Testis (tissue), 3 donors: ENCODE measurements around the gene BTN3A1. TPM values are rescaled to one million over a fixed set of nuclear protein-coding genes. Genes with fewer than 3 reads are reported as not detected.
"Not testable (repeated sequence)": the region's sequence is repeated elsewhere in the genome, so short reads cannot be mapped to it uniquely, and the experiment has no call there.

ENCODE experiments used
- DNase-seq: peaks from one replicate; pipeline ENCODE4 v3.0.0-alpha.2; 2019
- H3K27ac ChIP-seq, 2 donors: fragments of 200-600 bp; sonication (generic); one replicate each; pipeline ENCODE4 v1.5.1; 2019
- H3K27me3 ChIP-seq: fragments of 200-600 bp; sonication (generic); one replicate; pipeline ENCODE4 v1.5.1; 2019
- H3K36me3 ChIP-seq: fragments of 200-600 bp; sonication (generic); one replicate; pipeline ENCODE4 v1.5.1; 2017; ENCODE audit warnings: low read depth; ENCODE audit errors: missing control alignments
- H3K4me1 ChIP-seq: fragments of 200-600 bp; sonication (generic); one replicate; pipeline ENCODE4 v1.5.1; 2019
- H3K4me3 ChIP-seq, 2 donors: fragments of 200-600 bp; sonication (generic); one replicate each; pipeline ENCODE4 v1.5.1; 2017 to 2019
- H3K9me3 ChIP-seq: fragments of 200-600 bp; sonication (generic); one replicate; pipeline ENCODE4 v1.5.1; 2017
- POLR2A ChIP-seq: fragments of 450-650 bp; IDR thresholded peaks from one replicate; pipeline ENCODE4 v1.6.1; 2017; ENCODE audit warnings: antibody characterized with exemption, mild to moderate bottlenecking, moderate library complexity
- WGBS, 2 donors: methylation state at CpG; one replicate each; pipeline ENCODE4 v1.1.5; 2018; 5-methylcytosine and 5-hydroxymethylcytosine counted together
- intact Hi-C: fragments of 100-400 bp; cut with DNase I; formaldehyde crosslinking; loops from one replicate; pipeline ENCODE4 v1.15.1; 2023; ENCODE audit warnings: low total_unique reads
- polyA plus RNA-seq: library from polyadenylated mRNA; stranded (reverse); fragments of 350-450 nt; fragmentation: Illumina TruSeq; extraction: RNeasy Lipid Tissue Mini Kit (QIAGEN cat#74804); gene quantifications from one replicate; pipeline ENCODE4 v1.2.3, GENCODE V29; 2014; ENCODE audit warnings: low read depth, low replicate concordance; ENCODE audit not compliant: insufficient read depth
- total RNA-seq, 2 donors: library from RNA; depleted of rRNA; stranded (reverse); fragments of >200 nt; gene quantifications; one replicate each; pipeline ENCODE4 v1.2.3, GENCODE V29; 2016
- TF ChIP-seq, protein P1 (sequence below), 3 experiments: fragments of 450-650 bp in 2 of 3; fragments of 200-600 bp in 1 of 3; sonication (generic) in 1 of 3; IDR thresholded peaks; one replicate each; pipeline ENCODE4 v1.5.1; 2016 to 2019; ENCODE audit warnings: antibody characterized with exemption in 3 of 3, mild to moderate bottlenecking in 2 of 3, moderate library complexity in 1 of 3

The BTN3A1 gene
- total and polyA plus RNA-seq, 3 donors from 2014 or later = 10.6 to 15.9 (median 14.7) TPM

- TF ChIP-seq, protein P1, sequence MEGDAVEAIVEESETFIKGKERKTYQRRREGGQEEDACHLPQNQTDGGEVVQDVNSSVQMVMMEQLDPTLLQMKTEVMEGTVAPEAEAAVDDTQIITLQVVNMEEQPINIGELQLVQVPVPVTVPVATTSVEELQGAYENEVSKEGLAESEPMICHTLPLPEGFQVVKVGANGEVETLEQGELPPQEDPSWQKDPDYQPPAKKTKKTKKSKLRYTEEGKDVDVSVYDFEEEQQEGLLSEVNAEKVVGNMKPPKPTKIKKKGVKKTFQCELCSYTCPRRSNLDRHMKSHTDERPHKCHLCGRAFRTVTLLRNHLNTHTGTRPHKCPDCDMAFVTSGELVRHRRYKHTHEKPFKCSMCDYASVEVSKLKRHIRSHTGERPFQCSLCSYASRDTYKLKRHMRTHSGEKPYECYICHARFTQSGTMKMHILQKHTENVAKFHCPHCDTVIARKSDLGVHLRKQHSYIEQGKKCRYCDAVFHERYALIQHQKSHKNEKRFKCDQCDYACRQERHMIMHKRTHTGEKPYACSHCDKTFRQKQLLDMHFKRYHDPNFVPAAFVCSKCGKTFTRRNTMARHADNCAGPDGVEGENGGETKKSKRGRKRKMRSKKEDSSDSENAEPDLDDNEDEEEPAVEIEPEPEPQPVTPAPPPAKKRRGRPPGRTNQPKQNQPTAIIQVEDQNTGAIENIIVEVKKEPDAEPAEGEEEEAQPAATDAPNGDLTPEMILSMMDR (IDR thresholded peaks at IDR 0.05) = no peak
- no peak for TF ChIP-seq POLR2A
- WGBS, 2 donors = 81 to 83% methylated on average over 2 of the region's 2 CpGs
- Histone ChIP-seq H3K9me3 (no peaks in the 10 kb centered on the region), H3K36me3 (no peaks in the 10 kb centered on the region), H3K4me3 (no peak overlapping the region), H3K27me3 (no peaks in the 10 kb centered on the region), H3K27ac (no peak overlapping the region), H3K4me1 (no peaks in the 10 kb centered on the region)
- intact Hi-C loops = no loop called here
- no peak for DNase-seq
Measured at GRCh38 chr6:26428206-26428605, 26.1 kb downstream of the BTN3A1 start.

- no peak overlapping the region for H3K27ac ChIP-seq
- TF ChIP-seq, protein P1 (IDR thresholded peaks at IDR 0.05) = no peak
- no peak for TF ChIP-seq POLR2A
- no peaks in the 10 kb centered on the region for H3K27me3 ChIP-seq
- intact Hi-C loops = no loop called here
- no peak for DNase-seq
- WGBS, 2 donors = 77 to 95% methylated on average over 5 of the region's 5 CpGs
- no peaks in the 10 kb centered on the region for H3K9me3 ChIP-seq
- no peaks in the 10 kb centered on the region for H3K36me3 ChIP-seq
- H3K4me3 ChIP-seq = no peak overlapping the region
- H3K4me1 ChIP-seq = no peaks in the 10 kb centered on the region
Measured at GRCh38 chr6:26430787-26431186, 28.7 kb downstream of the BTN3A1 start.

- Histone ChIP-seq H3K4me3 (no peak overlapping the region), H3K27ac (no peak overlapping the region), H3K27me3 (no peaks in the 10 kb centered on the region), H3K9me3 (no peaks in the 10 kb centered on the region), H3K36me3 (no peaks in the 10 kb centered on the region), H3K4me1 (no peaks in the 10 kb centered on the region)
- no peak for DNase-seq
- 84 to 88% methylated on average over 6 of the region's 6 CpGs for WGBS, 2 donors
- TF ChIP-seq POLR2A = no peak
- intact Hi-C loops = no loop called here
Measured at GRCh38 chr6:26431258-26432172, 29.4 kb downstream of the BTN3A1 start.

DNA sequence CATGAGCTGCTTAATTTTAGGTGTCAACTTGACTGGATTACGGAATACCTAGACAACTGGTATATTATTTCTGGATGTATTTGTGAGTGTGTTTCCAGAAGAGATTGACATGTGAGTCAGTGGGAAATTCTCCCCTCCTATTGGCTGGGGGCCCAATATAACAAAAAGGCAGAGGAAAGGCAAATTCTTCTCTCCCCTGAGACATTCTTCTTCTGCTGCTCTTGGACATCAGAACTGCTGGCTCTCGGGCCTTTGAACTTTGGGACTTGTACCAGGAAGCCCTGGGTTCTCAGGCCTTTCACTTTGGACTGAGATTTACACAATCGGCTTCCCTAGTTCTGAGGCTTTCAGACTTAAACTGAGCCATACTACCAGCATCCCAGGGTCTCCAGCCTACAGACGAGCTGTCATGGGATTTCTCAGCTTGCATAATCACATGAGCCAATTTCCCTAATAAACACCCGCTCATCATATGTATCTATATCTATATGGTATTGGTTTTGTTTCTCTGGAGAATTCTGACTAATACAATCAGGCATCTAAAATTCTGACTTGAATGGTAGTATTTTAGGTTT lies 30.6 kb downstream of the BTN3A1 start:
- intact Hi-C loops = no loop called here

GRCh38 chr6:26433680-26434079 lies 31.6 kb downstream of the BTN3A1 start:
- H3K4me3 ChIP-seq, H3K4me1 ChIP-seq, intact Hi-C loops, H3K27me3 ChIP-seq, H3K27ac ChIP-seq, H3K36me3 ChIP-seq, DNase-seq, H3K9me3 ChIP-seq: not testable (repeated sequence)
- 83 to 84% methylated on average over 8 of the region's 8 CpGs for WGBS, 2 donors

More for the DNA sequence above, 30.6 kb downstream of the BTN3A1 start:
- TF ChIP-seq, protein P1 (IDR thresholded peaks at IDR 0.05) = no peak
- TF ChIP-seq POLR2A = no peak
- Histone ChIP-seq H3K27me3 (no peaks in the 10 kb centered on the region), H3K4me3 (no peak overlapping the region), H3K36me3 (no peaks in the 10 kb centered on the region), H3K4me1 (no peaks in the 10 kb centered on the region), H3K9me3 (no peaks in the 10 kb centered on the region), H3K27ac (no peak overlapping the region)
- no peak for DNase-seq
- 88 to 94% methylated on average over 5 of the region's 5 CpGs for WGBS, 2 donors
